Smooth muscle cell (in vitro differentiated cells): Measurements from ENCODE around the gene MFAP1. TPM values are rescaled to one million over a fixed set of nuclear protein-coding genes. Genes with fewer than 3 reads are reported as not detected.

Experiments used
- DNase-seq: peaks from one replicate; lab custom pipeline; 2025; ENCODE audit not compliant: unreplicated experiment; lab: John Stamatoyannopoulos, UW
- H2AFZ ChIP-seq: fragments of 200-600 bp; sonication (generic); 2 replicates; pipeline ENCODE4 v1.6.0; 2016; ENCODE audit warnings: antibody characterized with exemption, low read depth, mild to moderate bottlenecking
- H3F3A ChIP-seq: fragments of 200-600 bp; sonication (generic); 2 replicates; pipeline ENCODE4 v1.6.0; 2017; ENCODE audit warnings: antibody characterized with exemption, low read depth
- H3K27ac ChIP-seq: fragments of 200-600 bp; sonication (generic); 2 replicates; pipeline ENCODE4 v1.5.1; 2016; ENCODE audit warnings: low read depth, mild to moderate bottlenecking
- H3K27me3 ChIP-seq: fragments of 200-600 bp; sonication (generic); 2 replicates; pipeline ENCODE4 v1.6.1; 2016; ENCODE audit warnings: low read depth, mild to moderate bottlenecking
- H3K36me3 ChIP-seq: fragments of 200-600 bp; sonication (generic); 2 replicates; pipeline ENCODE4 v1.5.1; 2016; ENCODE audit warnings: low read depth
- H3K4me1 ChIP-seq: fragments of 200-600 bp; sonication (generic); 2 replicates; pipeline ENCODE4 v1.5.1; 2016; ENCODE audit warnings: low read depth
- H3K4me2 ChIP-seq: fragments of 200-600 bp; sonication (generic); 2 replicates; pipeline ENCODE4 v1.6.0; 2016; ENCODE audit warnings: mild to moderate bottlenecking
- H3K4me3 ChIP-seq: fragments of 200-600 bp; sonication (generic); 2 replicates; pipeline ENCODE4 v1.5.1; 2016; ENCODE audit warnings: mild to moderate bottlenecking
- H3K79me2 ChIP-seq: fragments of 200-600 bp; sonication (generic); 2 replicates; pipeline ENCODE4 v1.6.0; 2016; ENCODE audit warnings: low read depth, mild to moderate bottlenecking
- H3K9ac ChIP-seq: fragments of 200-600 bp; sonication (generic); 2 replicates; pipeline ENCODE4 v1.6.0; 2016; ENCODE audit warnings: low read depth
- H3K9me3 ChIP-seq: fragments of 200-600 bp; sonication (generic); replicated peaks from 2 replicates; pipeline ENCODE4 v1.5.1; 2016; ENCODE audit warnings: low read depth
- H4K20me1 ChIP-seq: fragments of 200-600 bp; sonication (generic); 2 replicates; pipeline ENCODE4 v1.6.0; 2016; ENCODE audit warnings: low read depth
- CTCF ChIP-seq: fragments of 200-600 bp; sonication (generic); IDR thresholded peaks from 2 replicates; pipeline ENCODE4 v1.5.1; 2017; ENCODE audit warnings: borderline replicate concordance, mild to moderate bottlenecking, antibody characterized with exemption; ENCODE audit not compliant: insufficient read depth, poor library complexity, severe bottlenecking
- WGBS: methylation state at CpG from one replicate; pipeline ENCODE4 v1.1.7; 2016; ENCODE audit warnings: low lambda C conversion rate; 5-methylcytosine and 5-hydroxymethylcytosine counted together
- polyA plus RNA-seq: library from polyadenylated mRNA; unstranded; fragments of >200 nt; fragmentation: Nextera tagmentation; extraction: Ambion mirVana; gene quantifications from 2 replicates; pipeline ENCODE4 v1.2.1, GENCODE V29; 2016
- total RNA-seq: library from RNA; depleted of rRNA; stranded (reverse); fragments of >200 nt; gene quantifications from 2 replicates; pipeline ENCODE4 v1.2.3, GENCODE V29; 2014

Gene MFAP1
- total and polyA plus RNA-seq, 2 experiments from 2014 or later, result 34.9 to 41.2 TPM

DNA sequence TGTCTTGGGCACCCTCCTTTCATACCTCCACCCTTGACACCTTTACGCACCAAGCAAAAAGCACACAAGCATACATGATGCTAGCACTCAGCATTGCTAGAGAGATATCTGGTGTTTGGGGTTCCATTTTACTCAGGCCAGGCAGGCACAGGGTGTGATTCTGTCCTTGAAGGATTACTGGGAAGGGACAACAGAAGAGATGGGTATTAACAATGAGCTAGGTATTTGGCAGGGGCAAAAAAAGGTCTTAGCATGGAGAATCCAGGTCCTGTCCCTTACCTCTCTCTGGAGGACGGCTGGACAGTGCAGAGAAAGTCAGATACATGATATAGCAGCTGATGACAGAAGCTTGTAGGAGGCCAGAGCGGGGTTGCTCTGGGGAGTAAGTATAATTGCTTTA, 27.9 kb downstream of the MFAP1 start:
- peaks cover 49% of the 10 kb centered on the region for H3K79me2 ChIP-seq
- H3K9me3 ChIP-seq, result no peaks in the 10 kb centered on the region
- TF ChIP-seq CTCF, result no peak
- peaks cover 55% of the 10 kb centered on the region for H3F3A ChIP-seq
- no peak overlapping the region for H3K4me2 ChIP-seq
- WGBS, result 96% methylated on average over 3 of the region's 3 CpGs
- DNase-seq, result no peak
- no peak overlapping the region for H3K4me3 ChIP-seq
- peaks cover 58% of the 10 kb centered on the region for H4K20me1 ChIP-seq
- no peaks in the 10 kb centered on the region for H3K36me3 ChIP-seq
- H3K4me1 ChIP-seq, result peaks cover 39% of the 10 kb centered on the region
- no peak overlapping the region for H3K9ac ChIP-seq
- H2AFZ ChIP-seq, result no peak overlapping the region
- H3K27me3 ChIP-seq, result no peaks in the 10 kb centered on the region
- peak overlapping the region; percentile 6 for H3K27ac ChIP-seq

GRCh38 chr15:43795997-43796396, 28.5 kb downstream of the MFAP1 start:
- H3K4me3 ChIP-seq, result no peak overlapping the region
- no peaks in the 10 kb centered on the region for H3K9me3 ChIP-seq
- H3K79me2 ChIP-seq, result peaks cover 44% of the 10 kb centered on the region
- H3K36me3 ChIP-seq, result no peaks in the 10 kb centered on the region
- H4K20me1 ChIP-seq, result peaks cover 58% of the 10 kb centered on the region
- H2AFZ ChIP-seq, result no peak overlapping the region
- H3K27me3 ChIP-seq, result no peaks in the 10 kb centered on the region
- H3K4me1 ChIP-seq, result peaks cover 35% of the 10 kb centered on the region
- no peak for TF ChIP-seq CTCF
- H3K4me2 ChIP-seq, result no peak overlapping the region
- DNase-seq, result no peak
- peak overlapping the region; percentile 97 for H3K27ac ChIP-seq
- H3F3A ChIP-seq, result peaks cover 53% of the 10 kb centered on the region
- no peak overlapping the region for H3K9ac ChIP-seq

DNA sequence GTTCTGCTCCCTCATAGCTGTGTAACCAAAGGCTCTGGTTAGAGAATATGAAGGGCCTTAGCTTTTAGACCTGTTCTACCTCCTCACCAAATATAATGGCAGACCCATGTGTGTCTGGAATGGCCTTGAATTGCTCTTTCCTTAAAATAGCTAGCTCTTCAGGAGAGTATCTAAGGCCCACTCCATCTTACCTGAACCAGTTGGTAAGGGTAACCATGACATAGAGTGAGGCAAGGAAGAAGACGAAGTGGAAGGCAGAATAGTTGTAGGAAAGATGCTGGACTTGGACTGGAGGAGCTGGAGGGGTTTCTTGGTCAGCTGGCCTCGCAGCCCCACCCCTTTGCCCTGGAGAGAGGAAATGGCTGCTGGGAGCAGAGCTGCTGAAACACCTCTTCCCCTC, 29.3 kb downstream of the MFAP1 start:
- DNase-seq, result no peak
- Histone ChIP-seq H3K4me2 (peak overlapping the region; percentile 98), H4K20me1 (peaks cover 58% of the 10 kb centered on the region), H3K9me3 (no peaks in the 10 kb centered on the region), H3K9ac (no peak overlapping the region), H2AFZ (no peak overlapping the region), H3K36me3 (no peaks in the 10 kb centered on the region), H3K4me1 (peaks cover 33% of the 10 kb centered on the region), H3K4me3 (no peak overlapping the region), H3K27ac (peak overlapping the region; percentile 97), H3F3A (peaks cover 50% of the 10 kb centered on the region), H3K79me2 (peaks cover 38% of the 10 kb centered on the region), H3K27me3 (no peaks in the 10 kb centered on the region)
- no peak for TF ChIP-seq CTCF
- WGBS, result 100% methylated on average over 2 of the region's 2 CpGs

DNA sequence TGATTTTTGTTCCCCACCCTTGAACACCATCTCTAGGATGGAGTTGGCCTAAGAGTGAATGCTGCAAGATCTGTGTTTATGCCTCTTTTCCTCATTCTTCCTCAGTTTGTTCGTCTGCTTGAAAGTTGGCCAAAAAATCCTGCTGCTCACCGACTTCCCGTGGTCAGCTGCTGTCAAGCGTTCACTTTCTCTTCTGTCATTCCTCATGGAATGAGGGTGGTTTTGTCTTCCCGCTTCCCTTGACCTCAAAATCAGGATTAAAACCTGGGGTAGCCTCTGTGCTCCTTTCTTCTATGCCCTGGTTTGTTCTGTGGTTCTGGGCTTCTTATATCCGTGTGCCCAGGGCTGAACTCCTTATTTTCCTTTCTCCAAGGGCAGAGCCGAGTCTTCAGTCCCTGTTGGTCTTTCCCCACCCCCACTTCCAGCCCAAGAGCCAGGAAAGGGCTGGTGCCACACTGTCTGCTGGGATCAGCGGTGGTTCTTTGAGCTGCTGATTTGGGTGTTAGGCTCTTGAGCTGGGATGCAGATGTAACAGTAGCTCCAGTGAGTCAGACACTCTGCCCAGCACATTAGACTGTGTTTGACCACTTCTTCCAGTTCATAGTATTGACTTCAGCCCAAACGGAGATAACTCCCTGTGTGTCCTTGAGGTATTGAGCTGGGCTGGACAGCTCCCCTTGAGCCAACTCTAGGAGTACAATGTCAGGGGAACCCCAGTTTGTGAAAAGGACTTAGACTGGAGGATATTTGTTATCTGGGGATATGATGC, 30.0 kb downstream of the MFAP1 start:
- no peak for DNase-seq
- Histone ChIP-seq H3K79me2 (peaks cover 38% of the 10 kb centered on the region), H3K9me3 (no peaks in the 10 kb centered on the region), H3K27me3 (no peaks in the 10 kb centered on the region), H3F3A (peaks cover 44% of the 10 kb centered on the region), H2AFZ (no peak overlapping the region), H4K20me1 (peaks cover 58% of the 10 kb centered on the region), H3K4me3 (peak overlapping the region; percentile 77), H3K36me3 (no peaks in the 10 kb centered on the region), H3K4me1 (peaks cover 25% of the 10 kb centered on the region), H3K27ac (peak overlapping the region; percentile 97), H3K9ac (peak overlapping the region; percentile 100), H3K4me2 (peak overlapping the region; percentile 98)
- no peak for TF ChIP-seq CTCF
- 36% methylated on average over 9 of the region's 9 CpGs for WGBS
